GM21529 (cell line): ENCODE data around the gene MPZL3.

Source experiments
- ATAC-seq: cut with Tn5 transposase; IDR thresholded peaks from one replicate; pipeline ENCODE4 v1.9.1; 2021; ENCODE audit not compliant: unreplicated experiment

MPZL3 gene

GRCh38 chr11:118232659-118233058, 19.5 kb downstream of the MPZL3 start:
- ATAC-seq = no peak

- ATAC-seq = no peak
Measured at GRCh38 chr11:118231461-118231860, 20.7 kb downstream of the MPZL3 start.

DNA sequence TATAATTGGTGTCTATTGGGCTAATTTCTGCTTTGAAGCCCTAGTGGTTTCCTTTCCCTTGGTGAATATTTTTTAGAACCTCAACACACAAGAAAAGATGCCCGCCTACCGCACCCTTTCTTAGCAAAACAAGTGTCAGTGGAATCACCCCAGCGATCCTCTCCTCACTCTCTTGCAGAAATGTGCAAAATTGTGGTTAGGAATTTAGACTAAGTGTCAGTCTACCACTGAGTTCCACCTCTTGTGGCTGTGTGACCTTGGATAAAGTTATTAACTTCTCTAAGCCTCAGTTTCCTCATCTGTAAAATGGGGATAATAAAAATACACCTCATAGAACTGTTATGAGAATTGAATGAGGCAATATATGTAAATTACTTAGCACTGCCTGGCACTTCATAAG, 22.1 kb downstream of the MPZL3 start:
- no peak for ATAC-seq

GRCh38 chr11:118229274-118229847, 22.8 kb downstream of the MPZL3 start:
- no peak for ATAC-seq

GRCh38 chr11:118227865-118228785, 24.0 kb downstream of the MPZL3 start:
- peak; percentile 60 for ATAC-seq

- no peak for ATAC-seq
Measured at GRCh38 chr11:118226781-118227180, 25.4 kb downstream of the MPZL3 start.

- ATAC-seq = no peak
Measured at GRCh38 chr11:118226296-118226695, 25.9 kb downstream of the MPZL3 start.

- peak; percentile 40 for ATAC-seq
Measured at GRCh38 chr11:118224511-118225188, 27.5 kb downstream of the MPZL3 start, which contains the start of gene JAML. JAML (minus strand) TSS chr11:118225011; CDS start chr11:118214866, 10,145 bp downstream.

GRCh38 chr11:118223992-118224391, 28.2 kb downstream of the MPZL3 start:
- no peak for ATAC-seq

DNA sequence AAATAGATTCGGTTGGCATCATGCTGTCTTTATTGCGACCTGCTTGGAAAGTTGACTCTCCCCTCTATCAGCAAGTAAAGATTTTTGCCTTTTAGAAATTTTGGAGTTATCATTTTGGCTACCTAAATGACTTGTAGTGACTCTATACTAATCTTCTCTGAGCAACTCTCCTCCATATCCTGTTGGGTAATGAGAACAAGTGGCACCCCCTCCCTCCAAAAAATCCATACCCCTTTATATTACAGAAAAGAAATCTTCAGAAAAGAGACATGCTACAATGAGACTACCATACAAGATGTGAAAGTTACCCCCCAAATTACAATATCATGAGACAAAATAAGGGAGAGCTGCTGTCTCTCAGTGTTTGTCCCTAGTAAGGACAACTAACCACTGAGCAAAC, 28.6 kb downstream of the MPZL3 start:
- ATAC-seq = no peak

GRCh38 chr11:118222437-118222836, 29.7 kb downstream of the MPZL3 start:
- no peak for ATAC-seq

DNA sequence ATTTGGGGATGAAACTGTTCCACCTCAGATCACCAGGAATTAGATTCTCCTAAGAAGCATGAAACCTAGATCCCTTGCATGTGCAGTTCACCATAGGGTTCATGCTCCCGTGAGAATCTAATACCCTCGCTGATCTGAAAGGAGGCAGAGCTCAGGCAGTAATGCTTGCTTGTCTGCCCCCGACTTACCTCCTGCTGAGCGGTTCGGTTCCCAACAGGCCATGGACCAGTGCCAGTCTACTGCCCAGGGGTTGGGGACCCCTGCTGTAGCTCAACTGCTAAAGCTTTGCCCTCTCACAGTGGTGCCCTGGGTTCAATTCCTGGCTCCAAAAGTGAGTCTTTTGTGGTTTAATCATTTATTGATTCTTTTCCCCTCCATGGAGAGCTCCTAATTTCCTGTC, 30.7 kb downstream of the MPZL3 start:
- no peak for ATAC-seq

GRCh38 chr11:118219732-118220131, 32.4 kb downstream of the MPZL3 start:
- no peak for ATAC-seq

- no peak for ATAC-seq
Measured at GRCh38 chr11:118219244-118219643, 32.9 kb downstream of the MPZL3 start.

DNA sequence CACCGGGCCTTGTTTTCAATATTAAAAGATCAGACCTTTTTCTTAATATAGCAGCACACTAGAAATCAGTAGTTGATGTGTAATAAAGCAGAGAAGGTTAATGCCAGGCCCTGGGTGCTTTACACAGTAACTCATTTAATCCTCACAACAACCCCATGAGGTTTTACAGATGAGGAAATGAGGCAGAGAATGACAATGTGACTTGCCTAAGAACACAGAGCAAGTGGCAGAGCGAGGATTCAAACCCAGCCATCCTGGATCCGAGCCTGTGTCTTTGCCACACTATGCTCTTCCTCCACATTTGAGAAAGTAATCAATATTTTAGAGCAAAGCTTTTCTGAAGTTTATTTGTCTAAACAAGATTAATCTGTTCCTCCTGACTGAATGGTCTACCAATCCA, 34.6 kb downstream of the MPZL3 start:
- ATAC-seq = no peak

DNA sequence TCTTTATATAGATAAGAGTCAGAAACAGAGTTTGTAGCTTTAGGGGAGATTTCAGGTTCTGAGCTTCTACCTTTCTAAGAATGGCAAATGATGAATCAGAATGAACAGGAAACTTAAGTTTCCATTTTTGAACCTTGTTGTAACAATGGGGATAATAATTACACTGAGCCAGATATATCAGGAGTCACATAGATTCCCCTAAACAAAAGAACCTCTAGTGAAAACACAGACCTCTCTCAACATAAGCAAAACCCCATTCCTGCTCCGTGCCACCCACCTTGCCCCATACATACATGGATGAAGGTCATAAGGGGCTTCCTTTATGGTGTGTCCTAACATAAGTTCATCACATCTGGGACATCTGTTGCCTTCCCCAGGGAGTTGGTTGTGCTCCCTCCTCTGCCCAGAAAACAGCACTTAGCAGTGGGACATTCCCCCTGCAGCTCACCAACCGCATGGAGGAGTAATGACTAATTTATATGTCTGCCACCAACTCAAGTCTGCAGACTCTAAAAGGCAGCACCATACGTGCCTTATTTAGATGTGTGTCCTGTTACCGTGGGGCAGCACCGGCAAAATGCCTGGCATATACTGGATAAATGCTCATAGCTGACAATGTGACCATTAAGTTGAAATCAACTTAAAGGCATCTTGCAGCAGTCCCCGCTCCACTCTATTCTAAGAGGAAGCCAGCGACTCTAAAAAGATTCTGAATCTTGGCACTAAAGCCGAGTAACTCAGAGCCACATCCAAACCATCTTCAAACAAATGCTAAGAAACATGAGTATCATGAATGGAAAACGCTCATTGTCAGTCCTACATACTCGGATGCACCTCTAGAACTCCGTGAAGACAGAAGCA, 35.3 kb downstream of the MPZL3 start:
- ATAC-seq = peak; percentile 56

DNA sequence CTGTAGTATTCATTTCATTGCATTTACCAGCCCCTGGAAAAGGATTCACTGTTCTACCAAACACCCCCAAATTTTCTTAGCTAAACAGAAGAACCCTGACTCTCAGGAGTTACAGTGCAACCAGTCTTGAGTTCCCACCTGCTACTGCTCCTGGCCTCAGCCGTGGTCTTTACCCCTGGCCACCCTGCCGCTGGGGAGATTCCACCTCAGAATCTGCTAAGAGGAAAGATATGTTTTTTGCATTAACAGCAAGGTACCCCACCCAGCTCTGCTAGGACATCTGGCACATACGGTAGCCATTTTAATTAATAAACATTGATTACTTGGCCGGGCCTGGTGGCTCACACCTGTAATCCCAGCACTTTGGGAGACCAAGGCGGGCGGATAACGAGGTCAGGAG, 36.4 kb downstream of the MPZL3 start:
- no peak for ATAC-seq

DNA sequence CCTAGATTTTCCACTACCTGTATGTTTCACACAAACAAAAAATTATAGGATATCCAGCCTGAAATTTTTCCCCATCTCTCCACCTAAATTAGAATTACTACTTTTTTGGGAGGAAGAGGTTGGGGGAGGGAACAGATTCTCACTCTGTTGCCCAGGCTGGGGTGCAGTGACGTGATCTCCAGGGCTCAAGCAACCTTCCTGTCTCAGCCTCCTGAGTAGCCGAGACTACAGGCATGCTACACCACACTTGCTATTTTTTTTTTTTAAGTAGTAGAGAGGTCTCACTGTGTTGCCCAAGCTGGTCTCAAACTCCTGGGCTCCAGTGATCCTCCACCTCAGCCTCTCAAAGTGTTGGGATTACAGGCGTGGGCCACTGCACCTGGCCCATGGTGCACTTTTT, 36.9 kb downstream of the MPZL3 start:
- no peak for ATAC-seq

- peak; percentile 48 for ATAC-seq
Measured at GRCh38 chr11:118214210-118214914, 37.8 kb downstream of the MPZL3 start.

DNA sequence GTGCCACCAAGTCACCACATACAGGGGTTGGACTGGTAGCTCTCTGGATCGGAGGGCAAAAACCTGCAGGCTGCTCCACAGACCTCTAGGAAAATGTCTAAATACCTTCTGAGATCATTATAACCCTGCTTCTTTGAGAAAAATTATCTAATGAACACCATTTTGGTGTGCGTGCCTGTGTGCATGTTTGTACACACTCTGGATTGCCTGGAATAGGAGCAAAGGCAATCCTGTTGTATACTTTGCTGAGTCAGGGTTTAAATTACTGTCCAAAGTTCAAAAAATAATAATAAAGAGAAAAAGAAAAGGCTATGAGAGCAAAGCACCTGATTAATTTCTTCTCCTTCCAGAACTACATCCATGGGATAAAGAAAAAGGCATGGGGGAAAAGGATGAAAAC, 38.4 kb downstream of the MPZL3 start:
- ATAC-seq = no peak
